GM18861 (cell line): ENCODE data around the gene CDH4.

Experiments
- ATAC-seq: cut with Tn5 transposase; IDR thresholded peaks from one replicate; pipeline ENCODE4 v1.9.1; 2021; ENCODE audit not compliant: unreplicated experiment

CDH4 gene

GRCh38 chr20:61723529-61724257, 471.6 kb downstream of the CDH4 start:
- no peak for ATAC-seq

DNA sequence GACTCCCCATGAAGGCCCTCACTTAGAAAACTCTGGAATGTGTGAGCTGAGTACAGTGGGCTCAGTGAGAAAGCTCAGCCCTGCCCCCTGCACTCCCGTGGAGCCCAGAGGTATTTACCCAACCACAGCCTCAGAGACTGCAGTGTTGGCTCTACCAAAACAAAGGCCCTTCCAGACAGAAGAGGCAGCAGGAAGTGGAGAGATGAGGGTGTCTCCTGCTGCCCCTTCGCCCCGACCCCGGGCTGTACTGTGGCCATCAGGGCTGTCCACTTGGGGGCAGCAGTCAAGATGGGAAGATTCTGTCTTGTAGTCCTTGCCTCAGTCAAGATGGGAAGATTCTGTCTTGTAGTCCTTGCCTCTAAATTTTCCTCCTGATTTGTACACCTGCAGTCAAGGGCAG, 472.3 kb downstream of the CDH4 start:
- no peak for ATAC-seq

DNA sequence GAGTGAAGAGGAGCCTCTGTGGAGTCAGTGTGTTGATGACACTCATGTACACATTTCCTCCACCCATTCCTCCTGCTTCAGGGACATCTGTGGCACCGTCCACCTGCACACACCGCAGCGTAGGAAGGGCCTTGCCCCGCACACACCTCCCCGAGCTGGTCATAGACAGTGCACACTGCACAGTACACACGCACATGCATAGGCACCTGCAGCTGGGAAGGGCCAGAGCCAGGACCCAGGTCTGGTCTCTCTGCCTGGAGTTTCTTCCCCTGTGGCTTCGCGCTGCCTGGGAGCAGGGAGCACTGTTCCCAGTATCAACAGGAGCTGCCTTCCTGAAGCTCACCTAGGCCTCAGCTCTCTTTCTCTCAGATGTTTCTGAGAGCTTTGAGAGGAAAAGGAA, 473.1 kb downstream of the CDH4 start:
- no peak for ATAC-seq

DNA sequence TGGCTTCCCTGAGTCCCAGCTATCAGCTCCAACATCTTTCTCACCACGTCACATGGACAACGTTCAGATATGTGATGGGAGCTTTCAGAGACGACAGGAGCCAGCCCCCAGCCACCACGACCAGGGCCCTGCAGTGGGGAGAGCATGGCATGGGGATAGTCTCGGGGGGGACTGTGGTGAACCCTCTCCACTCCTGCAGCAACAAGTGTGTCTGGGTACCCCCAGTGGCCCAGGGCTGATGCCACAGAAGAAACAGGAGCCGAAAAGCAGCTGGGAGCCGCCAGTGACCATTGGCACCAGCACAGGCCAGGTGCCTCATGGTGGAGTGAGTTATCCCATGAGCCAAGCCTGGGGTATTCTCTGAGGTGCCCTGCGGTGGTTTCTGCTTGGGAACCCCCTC, 473.9 kb downstream of the CDH4 start:
- ATAC-seq = no peak

GRCh38 chr20:61726979-61727378, 474.9 kb downstream of the CDH4 start:
- no peak for ATAC-seq

- no peak for ATAC-seq
Observed at GRCh38 chr20:61727761-61728160, 475.7 kb downstream of the CDH4 start.

- no peak for ATAC-seq
Observed at GRCh38 chr20:61728326-61728725, 476.3 kb downstream of the CDH4 start.

DNA sequence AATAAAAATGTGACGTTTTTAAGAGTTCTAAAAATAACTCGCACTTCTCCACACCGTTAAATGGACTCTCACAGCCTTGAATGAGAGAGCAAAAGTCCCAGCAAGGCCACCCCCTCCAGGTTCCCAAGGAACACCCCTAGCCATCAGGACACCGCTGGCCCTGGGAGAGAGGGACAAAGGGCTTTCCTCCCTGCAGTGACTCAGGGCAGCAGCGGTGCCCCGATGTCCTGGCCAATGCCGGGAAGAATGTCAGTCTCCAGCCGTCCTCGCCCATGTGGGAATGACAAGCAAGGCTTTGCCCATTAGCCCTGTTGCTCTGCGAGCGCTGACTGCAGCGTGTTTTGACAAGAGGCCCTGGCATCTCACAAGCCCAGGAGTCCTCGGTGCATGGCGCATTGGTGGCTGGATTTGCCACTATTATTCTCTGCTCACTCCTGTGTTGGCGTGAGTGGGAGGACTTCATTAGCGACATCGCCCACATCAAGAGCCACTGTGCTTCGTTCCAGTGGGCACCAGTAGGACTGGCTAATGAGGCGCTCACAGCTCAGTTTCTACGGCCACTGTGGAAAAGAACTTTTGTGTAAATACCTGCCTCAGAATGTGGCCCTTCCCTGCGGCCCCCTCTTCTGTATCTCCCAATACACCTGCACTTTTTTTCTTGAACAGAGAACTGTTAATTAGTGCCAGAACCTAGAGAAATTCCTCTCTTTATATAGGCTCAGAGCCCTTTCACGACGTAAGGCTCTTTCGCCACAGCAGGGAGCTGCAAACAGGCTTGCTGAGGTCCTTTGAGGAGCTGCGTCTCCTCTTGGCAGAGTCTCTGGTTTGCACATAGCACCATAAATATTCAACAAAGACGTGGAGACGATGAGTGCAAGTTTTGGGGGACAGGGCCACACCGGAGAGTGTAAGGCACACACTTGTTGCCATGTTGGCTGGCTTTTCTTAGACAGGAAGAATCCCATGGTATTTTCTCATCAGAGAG, 477.0 kb downstream of the CDH4 start:
- ATAC-seq = no peak

DNA sequence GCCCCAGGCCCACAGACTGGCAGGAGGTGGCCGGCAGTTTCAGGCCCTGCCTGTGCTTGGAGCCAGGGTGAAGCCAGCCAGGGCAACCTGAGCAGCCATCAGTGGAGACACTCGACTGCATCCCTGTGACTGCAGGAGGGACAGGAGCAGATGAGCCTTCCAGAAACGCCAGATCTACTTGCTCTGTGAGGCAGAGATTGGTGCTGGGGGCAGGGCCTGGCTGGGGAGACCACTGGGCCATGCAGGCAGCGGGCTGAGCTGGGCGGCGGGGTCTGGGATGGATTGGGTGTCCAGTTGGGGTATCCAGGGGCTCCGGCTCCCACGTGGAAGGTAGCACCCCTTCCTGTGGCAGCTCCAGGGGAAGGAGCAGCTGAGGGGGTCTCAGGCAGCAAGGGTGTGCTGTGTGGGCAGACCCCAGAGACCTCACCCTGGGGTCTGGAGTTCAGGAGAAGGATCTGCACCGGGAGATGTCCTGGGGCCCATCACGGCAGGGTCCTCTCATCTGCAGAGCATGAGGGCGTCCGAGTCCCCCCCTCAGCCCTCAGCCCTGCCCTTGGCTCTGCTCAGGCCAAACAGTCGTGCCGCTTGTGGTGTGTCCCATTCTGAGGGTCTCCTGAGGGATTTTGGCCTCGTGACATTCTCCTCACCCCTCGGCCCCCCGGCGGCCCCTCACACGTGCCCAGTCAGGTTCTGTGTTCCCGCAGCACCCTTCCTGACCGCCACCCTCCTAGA, 478.7 kb downstream of the CDH4 start:
- ATAC-seq = no peak

GRCh38 chr20:61731363-61732181, 479.5 kb downstream of the CDH4 start:
- ATAC-seq = no peak

DNA sequence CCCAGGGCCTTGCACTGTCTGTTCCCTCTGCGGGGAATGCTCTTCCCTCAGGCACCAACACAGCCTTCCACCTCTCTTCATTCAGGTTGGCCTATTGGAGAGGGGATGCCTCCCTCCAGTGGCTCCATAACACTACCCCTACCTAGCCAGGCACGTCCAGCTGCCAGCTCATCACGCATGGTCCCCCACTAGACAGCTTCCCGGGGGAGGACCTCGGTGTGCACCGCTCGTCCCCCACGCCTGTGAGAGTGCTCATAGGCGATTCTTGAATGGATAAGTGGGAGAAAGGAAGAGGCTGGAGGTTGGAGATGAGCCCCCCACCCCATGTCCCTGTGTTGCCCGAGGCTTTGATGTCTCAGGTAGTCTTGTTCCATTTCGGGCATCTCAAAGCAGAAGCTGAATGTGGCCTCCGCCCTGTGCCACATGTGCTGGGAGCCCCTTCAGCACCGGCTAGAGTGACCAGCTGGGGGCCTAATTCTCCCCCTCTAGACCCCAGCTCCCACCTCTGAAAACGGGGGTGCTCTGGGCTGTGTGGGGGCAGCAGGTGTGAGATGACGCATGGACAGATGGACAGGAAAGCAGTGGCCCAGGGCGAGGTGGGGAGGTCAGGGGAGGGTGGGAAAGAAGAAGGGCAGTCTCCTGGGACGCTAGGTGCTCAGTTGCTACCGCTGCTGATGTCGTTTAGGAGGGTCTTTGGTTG, 480.6 kb downstream of the CDH4 start:
- ATAC-seq = no peak

- no peak for ATAC-seq
Observed at GRCh38 chr20:61733216-61733615, 481.2 kb downstream of the CDH4 start.

GRCh38 chr20:61733891-61734732, 482.1 kb downstream of the CDH4 start:
- ATAC-seq = no peak

DNA sequence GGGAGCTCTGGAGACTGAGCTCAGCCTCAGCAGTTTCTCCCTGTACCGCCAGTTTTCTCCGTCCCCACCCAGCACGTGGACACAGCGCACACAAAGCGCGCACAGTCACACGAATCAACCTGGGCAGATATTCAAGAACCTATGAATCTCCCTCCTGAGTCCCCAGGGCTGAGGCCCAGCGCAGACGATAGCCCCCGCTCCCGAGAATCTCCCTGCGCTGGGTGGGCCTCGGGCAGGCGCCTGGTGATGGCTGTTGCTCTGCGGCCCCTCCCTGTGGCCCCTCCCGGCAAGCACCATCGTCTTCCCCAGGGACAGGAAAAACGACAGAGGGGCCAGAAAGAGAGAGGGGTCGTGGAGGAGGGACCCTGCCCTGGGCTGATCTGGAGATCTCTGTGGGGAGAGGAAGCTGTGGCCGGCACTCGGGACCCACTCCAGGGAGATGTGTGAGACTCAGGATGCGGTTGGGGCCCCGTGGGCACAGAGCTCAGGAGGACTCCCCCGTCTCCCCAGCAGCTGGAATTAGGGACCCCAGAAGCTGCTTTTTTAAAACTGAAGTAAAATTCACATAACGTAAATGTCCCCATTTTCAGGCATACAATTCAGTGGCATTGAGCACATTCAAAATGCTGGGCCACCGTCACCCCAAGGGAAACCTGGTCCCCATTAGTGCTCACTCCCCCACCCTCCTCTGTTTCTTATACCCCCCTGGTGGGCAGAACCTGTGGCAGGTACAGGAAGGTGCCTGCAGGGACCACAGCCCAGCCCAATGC, 482.9 kb downstream of the CDH4 start:
- ATAC-seq = no peak

DNA sequence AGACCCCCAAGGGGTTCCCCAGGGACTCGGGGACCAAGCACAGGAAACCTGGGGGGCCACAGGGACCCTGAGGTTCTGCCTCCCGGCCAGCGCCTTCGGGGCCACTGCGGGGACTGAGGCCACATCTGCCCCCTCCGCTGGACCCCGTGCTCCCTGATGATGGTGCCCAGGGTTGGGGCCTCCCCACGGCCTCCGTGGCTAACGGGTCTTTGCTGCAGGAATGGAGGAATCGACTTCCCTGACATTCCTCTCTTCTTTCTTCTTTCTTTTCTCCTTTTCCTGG, 483.4 kb downstream of the CDH4 start:
- ATAC-seq = no peak

DNA sequence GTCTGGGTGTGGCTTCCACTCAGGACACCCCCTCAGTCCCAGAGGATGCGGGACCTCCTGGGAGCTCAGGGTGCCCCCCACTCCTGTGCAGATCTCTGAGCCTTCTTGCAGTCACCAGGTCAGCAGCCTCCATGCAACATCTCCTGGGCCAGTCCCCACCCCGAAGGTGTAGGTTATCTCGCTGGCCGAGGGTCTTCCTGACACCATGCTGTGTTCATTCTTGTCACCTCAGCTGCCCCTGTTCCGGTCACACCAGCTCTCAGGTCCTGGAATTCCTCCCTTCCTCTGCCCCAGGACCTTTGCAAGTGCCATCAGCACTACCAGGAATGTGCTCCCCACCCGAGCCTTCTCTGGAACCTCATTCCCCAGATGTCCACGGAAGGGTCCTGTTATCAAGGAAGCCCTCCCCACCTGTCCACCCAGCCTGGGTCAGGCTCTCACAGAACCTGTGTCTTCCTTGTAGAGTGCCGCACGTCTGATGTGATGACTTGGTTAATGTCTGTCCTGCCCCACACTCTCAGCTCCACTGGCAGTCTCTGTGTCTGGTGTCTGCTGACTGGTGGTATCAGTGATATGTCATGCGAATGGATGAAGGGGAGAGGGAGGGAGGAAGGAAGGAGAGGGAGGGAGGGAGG, 484.1 kb downstream of the CDH4 start:
- ATAC-seq = no peak

- ATAC-seq = no peak
Observed at GRCh38 chr20:61736751-61737310, 484.8 kb downstream of the CDH4 start.

DNA sequence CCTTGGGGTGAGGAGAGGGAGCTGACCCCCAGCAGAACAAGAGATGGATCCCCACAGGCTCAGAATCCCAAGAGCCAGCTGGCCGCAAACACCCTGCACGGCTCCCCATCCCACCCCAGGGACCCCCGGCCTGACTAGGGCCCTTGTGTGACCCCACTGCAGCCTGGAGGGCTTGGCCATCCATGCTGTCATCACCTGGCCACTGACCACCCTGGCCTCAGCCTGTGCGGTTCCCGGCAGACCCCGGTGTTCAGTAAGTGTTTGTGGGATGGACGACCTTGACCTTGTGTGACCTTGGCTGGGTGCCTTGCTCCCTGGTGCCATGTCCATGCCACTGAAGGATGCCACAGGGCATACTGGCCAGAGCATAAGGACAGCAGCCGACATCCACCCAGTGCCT, 485.3 kb downstream of the CDH4 start:
- ATAC-seq = no peak
